ENCODE data around the gene CRTC1. TPM values are rescaled to one million over a fixed set of nuclear protein-coding genes. Genes with fewer than 3 reads are reported as not detected.

The CRTC1 gene
- total RNA-seq, 1 experiment from 2014 or later = 12.3 TPM

GRCh38 chr19:18670312-18670711 is 13.2 kb upstream of the CRTC1 start:
- ChIA-PET CTCF (interaction anchor here (1.0 kb wide), 1 partner anchor 70 kb away, joined by 3 read pairs; no protein-coding TSS in a partner anchor), POLR2A (no interaction called here)
- peaks cover 3% of the 10 kb centered on the region; the same call in 1 of the 2 replicates for H3K4me1 Mint-ChIP-seq
- no peaks in the 10 kb centered on the region for H3K9me3 Mint-ChIP-seq
- no peak overlapping the region for H3K4me3 Mint-ChIP-seq
- peak overlapping the region; percentile 84 for H3K27ac Mint-ChIP-seq
- peaks cover 8% of the 10 kb centered on the region; the same call in 1 of the 2 replicates for H3K36me3 Mint-ChIP-seq
- no peaks in the 10 kb centered on the region for H3K27me3 Mint-ChIP-seq (ENCODE audit: low read depth)
- ATAC-seq (no peak), DNase-seq (ENCODE audit: low spot score) (no peak)
- no peak for TF ChIP-seq ARID4B (CRISPR knock-in tag; IDR thresholded peaks at IDR 0.05; ENCODE audit: borderline replicate concordance)
- no peak for TF ChIP-seq E2F1 (CRISPR knock-in tag; IDR thresholded peaks at IDR 0.05)
- TF ChIP-seq USF2 (CRISPR knock-in tag; IDR thresholded peaks at IDR 0.05) = no peak
- TF ChIP-seq SOX15 (CRISPR knock-in tag; IDR thresholded peaks at IDR 0.05) = no peak
- no peak for TF ChIP-seq OVOL2 (CRISPR knock-in tag; IDR thresholded peaks at IDR 0.05; ENCODE audit: borderline replicate concordance)
- no peak for TF ChIP-seq TCF7 (CRISPR knock-in tag; IDR thresholded peaks at IDR 0.05; ENCODE audit: low read depth)
- no peak for TF ChIP-seq ZNF416 (CRISPR knock-in tag; IDR thresholded peaks at IDR 0.05)
- no peak for TF ChIP-seq ZNF263 (CRISPR knock-in tag; IDR thresholded peaks at IDR 0.05; ENCODE audit: low read depth)
- TF ChIP-seq MYBL2 (CRISPR knock-in tag; IDR thresholded peaks at IDR 0.05) = no peak
- no peak for TF ChIP-seq ELF4 (CRISPR knock-in tag; IDR thresholded peaks at IDR 0.05; ENCODE audit: low read depth)
- TF ChIP-seq ZNF512 (CRISPR knock-in tag; IDR thresholded peaks at IDR 0.05; ENCODE audit: borderline replicate concordance) = no peak
- no peak for TF ChIP-seq ZNF532 (CRISPR knock-in tag; IDR thresholded peaks at IDR 0.05; ENCODE audit: borderline replicate concordance)
- no peak for TF ChIP-seq ZMAT4 (CRISPR knock-in tag; IDR thresholded peaks at IDR 0.05)
- TF ChIP-seq GTF2I (CRISPR knock-in tag; conservative IDR thresholded peaks at IDR 0.05) = no peak
- TF ChIP-seq KAT7 (CRISPR knock-in tag; IDR thresholded peaks at IDR 0.05; ENCODE audit: borderline replicate concordance) = no peak
- TF ChIP-seq TEAD4 (CRISPR knock-in tag; IDR thresholded peaks at IDR 0.05) = no peak
- no peak for TF ChIP-seq NFYB (CRISPR knock-in tag; conservative IDR thresholded peaks at IDR 0.05; ENCODE audit: low read depth)
- TF ChIP-seq FOXK1 (CRISPR knock-in tag; IDR thresholded peaks at IDR 0.05) = no peak
- no peak for TF ChIP-seq GRHL2 (CRISPR knock-in tag; IDR thresholded peaks at IDR 0.05; ENCODE audit: insufficient replicate concordance, severe bottlenecking)
- no peak for TF ChIP-seq NFE2L1 (CRISPR knock-in tag; IDR thresholded peaks at IDR 0.05)
